Thyroid gland (tissue), 4 donors: Measurements from ENCODE around the gene LRRC41. TPM values are rescaled to one million over a fixed set of nuclear protein-coding genes. Genes with fewer than 3 reads are reported as not detected.

Experiments
- DNase-seq, 2 donors: peaks; one replicate each; pipeline ENCODE4 v3.0.0-alpha.2; 2019
- H3K27ac ChIP-seq, 3 donors: fragments of 200-600 bp; sonication (generic); 1 replicate in 2 of 3; 2 replicates in 1 of 3; pipeline ENCODE4 v1.5.1; 2016 to 2019; ENCODE audit warnings: mild to moderate bottlenecking in 1 of 3, moderate library complexity in 1 of 3
- H3K27me3 ChIP-seq: fragments of 200-600 bp; sonication (generic); one replicate; pipeline ENCODE4 v1.5.1; 2019
- H3K36me3 ChIP-seq, 2 donors: fragments of 200-600 bp; sonication (generic); one replicate each; pipeline ENCODE4 v1.5.1; 2016 to 2019
- H3K4me1 ChIP-seq, 2 donors: fragments of 200-600 bp; sonication (generic); one replicate each; pipeline ENCODE4 v1.5.1; 2017 to 2019
- H3K4me3 ChIP-seq, 3 donors: fragments of 200-600 bp; sonication (generic); replicated peaks in 1 of 3; 1 replicate in 2 of 3; 2 replicates in 1 of 3; pipeline ENCODE4 v1.5.1; 2016; ENCODE audit warnings: mild to moderate bottlenecking in 1 of 3
- H3K9me3 ChIP-seq: fragments of 200-600 bp; sonication (generic); one replicate; pipeline ENCODE4 v1.5.1; 2017
- POLR2A ChIP-seq, 2 donors: fragments of 450-650 bp; IDR thresholded peaks; one replicate each; pipeline ENCODE4 v1.6.1; 2017; ENCODE audit warnings: antibody characterized with exemption in 2 of 2, mild to moderate bottlenecking in 2 of 2, moderate library complexity in 1 of 2
- WGBS, 2 donors: methylation state at CpG; one replicate each; pipeline ENCODE4 v1.1.5; 2017; 5-methylcytosine and 5-hydroxymethylcytosine counted together
- intact Hi-C: fragments of 100-400 bp; cut with DNase I; formaldehyde crosslinking; loops from one replicate; pipeline ENCODE4 v1.15.1; 2023
- total RNA-seq, 4 donors: library from RNA; depleted of rRNA; stranded (reverse); fragments of >200 nt; gene quantifications; one replicate each; pipeline ENCODE4 v1.2.3, GENCODE V29; 2016
- TF ChIP-seq, protein P1 (sequence below), 6 experiments: fragments of 200-600 bp in 3 of 6; fragments of 450-650 bp in 3 of 6; sonication (generic) in 3 of 6; IDR thresholded peaks; one replicate each; pipeline ENCODE4 v1.5.1; 2016 to 2019; ENCODE audit warnings: antibody characterized with exemption in 6 of 6, mild to moderate bottlenecking in 2 of 6, inconsistent platforms in 1 of 6, moderate library complexity in 1 of 6

LRRC41 gene
- total RNA-seq, 4 donors from 2014 or later, result 73.5 to 111 (median 99.4) TPM

DNA sequence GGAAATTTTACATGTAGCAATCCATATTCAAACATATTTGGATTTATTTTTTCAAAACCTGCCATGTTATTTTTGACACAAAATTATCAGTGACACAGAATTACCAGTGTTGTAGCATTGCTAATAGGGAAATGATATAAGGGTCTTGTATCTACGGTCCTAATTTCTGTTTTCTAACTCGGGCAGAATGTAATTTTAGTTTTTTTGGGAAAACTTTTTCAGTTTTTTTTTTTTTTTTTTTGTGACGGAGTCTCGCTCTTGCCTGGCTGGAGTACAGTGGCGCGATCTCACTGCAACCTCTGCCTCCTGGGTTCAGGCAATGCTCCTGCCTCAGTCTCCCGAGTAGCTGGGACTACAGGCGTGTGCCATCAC is 2.7 kb upstream of the LRRC41 start:
- no peak for TF ChIP-seq POLR2A (IDR thresholded peaks at IDR 0.05)
- TF ChIP-seq, protein P1, sequence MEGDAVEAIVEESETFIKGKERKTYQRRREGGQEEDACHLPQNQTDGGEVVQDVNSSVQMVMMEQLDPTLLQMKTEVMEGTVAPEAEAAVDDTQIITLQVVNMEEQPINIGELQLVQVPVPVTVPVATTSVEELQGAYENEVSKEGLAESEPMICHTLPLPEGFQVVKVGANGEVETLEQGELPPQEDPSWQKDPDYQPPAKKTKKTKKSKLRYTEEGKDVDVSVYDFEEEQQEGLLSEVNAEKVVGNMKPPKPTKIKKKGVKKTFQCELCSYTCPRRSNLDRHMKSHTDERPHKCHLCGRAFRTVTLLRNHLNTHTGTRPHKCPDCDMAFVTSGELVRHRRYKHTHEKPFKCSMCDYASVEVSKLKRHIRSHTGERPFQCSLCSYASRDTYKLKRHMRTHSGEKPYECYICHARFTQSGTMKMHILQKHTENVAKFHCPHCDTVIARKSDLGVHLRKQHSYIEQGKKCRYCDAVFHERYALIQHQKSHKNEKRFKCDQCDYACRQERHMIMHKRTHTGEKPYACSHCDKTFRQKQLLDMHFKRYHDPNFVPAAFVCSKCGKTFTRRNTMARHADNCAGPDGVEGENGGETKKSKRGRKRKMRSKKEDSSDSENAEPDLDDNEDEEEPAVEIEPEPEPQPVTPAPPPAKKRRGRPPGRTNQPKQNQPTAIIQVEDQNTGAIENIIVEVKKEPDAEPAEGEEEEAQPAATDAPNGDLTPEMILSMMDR (IDR thresholded peaks at IDR 0.05), result no peak
- no peaks in the 10 kb centered on the region for H3K27me3 ChIP-seq
- DNase-seq, result no peak
- peaks cover 13% of the 10 kb centered on the region in 2 donors for H3K36me3 ChIP-seq
- H3K4me3 ChIP-seq, result no peak overlapping the region
- H3K9me3 ChIP-seq, result no peaks in the 10 kb centered on the region
- H3K4me1 ChIP-seq, result peaks cover 18 to 19% of the 10 kb centered on the region in 2 donors
- intact Hi-C loops, result loop anchor here (10.0 kb wide), 1 partner anchor 61 kb away; the partner anchor contains the start of gene RAD54L
- no peak overlapping the region for H3K27ac ChIP-seq
- WGBS, 2 donors, result 93 to 97% methylated on average over 8 of the region's 8 CpGs

DNA sequence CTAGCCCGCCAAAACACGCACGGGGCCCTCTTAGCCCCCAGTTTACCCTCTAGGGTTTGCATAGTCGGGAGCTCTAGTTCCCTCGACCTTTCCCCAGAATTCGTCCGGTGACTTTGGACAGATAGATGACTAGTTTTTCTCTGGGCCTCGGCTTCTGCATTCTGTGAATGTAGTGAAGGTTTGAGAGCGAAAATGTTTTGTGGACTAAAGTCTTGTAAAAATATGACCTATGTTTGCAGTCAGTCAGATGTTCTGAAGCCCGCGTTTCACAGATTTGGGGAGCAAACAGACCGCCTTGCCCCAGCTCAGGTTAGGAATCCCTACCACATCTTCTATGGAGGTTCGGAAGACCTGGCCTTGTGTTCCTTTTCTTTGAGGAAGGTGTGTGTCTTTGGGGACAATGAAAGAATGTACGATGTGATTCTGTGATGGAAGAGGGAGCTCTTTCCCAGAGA is 483 bp upstream of the LRRC41 start:
- Histone ChIP-seq H3K36me3 (no peaks in the 10 kb centered on the region), H3K27me3 (no peaks in the 10 kb centered on the region), H3K27ac (peak overlapping the region; percentile 98 to 100 (median 99)), H3K9me3 (no peaks in the 10 kb centered on the region), H3K4me1 (peaks cover 39 to 41% of the 10 kb centered on the region in 2 donors), H3K4me3 (peak overlapping the region; percentile 28 to 100 (median 86))
- WGBS, 2 donors, result 1 to 2% methylated on average over 10 to 14 of the region's 14 CpGs
- DNase-seq, result no peak
- TF ChIP-seq, protein P1 (IDR thresholded peaks at IDR 0.05), result no peak
- TF ChIP-seq POLR2A (IDR thresholded peaks at IDR 0.05), result no peak
- intact Hi-C loops, result loop anchor here (5.0 to 10.0 kb wide), 2 partner anchors 38 to 59 kb away; partner anchors contain the start of genes NSUN4 and RAD54L

DNA sequence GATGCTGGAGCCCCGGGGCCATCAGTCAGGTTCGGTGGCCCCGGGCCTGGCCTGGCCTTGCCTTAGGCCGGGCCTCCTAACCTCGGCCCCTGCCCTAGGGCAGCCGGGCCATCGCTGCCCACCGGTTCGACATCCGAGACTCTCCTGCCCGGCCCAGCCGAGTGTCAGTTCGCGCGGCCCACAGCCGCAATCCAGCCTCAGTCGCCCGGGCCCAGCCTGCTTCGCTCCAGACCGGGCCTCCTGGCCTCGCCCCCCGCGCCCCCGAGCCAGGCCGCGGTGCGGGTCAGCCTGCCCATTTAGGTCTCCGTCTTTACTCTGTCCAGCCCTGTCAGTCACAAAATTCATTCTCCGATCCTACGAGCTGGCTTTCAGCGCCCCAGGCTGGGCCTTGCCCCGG is 777 bp downstream of the LRRC41 start:
- Histone ChIP-seq H3K27ac (peak overlapping the region; percentile 98 to 100 (median 99)), H3K36me3 (peaks cover 0 to under 1% of the 10 kb centered on the region in 2 donors), H3K4me3 (peak overlapping the region; percentile 30 to 93 (median 86)), H3K27me3 (no peaks in the 10 kb centered on the region), H3K4me1 (peaks cover 46 to 51% of the 10 kb centered on the region in 2 donors), H3K9me3 (no peaks in the 10 kb centered on the region)
- no peak for TF ChIP-seq POLR2A (IDR thresholded peaks at IDR 0.05)
- TF ChIP-seq, protein P1 (IDR thresholded peaks at IDR 0.05), result no peak
- DNase-seq, result peak; percentile 37 to 47
- intact Hi-C loops, result loop anchor here (5.0 to 10.0 kb wide), 2 partner anchors 40 to 58 kb away; partner anchors contain the start of genes NSUN4 and RAD54L
- WGBS, 2 donors, result 0% methylated on average over 2 of the region's 32 CpGs; no CpG with 5 or more reads in 1 of the 2 donors

DNA sequence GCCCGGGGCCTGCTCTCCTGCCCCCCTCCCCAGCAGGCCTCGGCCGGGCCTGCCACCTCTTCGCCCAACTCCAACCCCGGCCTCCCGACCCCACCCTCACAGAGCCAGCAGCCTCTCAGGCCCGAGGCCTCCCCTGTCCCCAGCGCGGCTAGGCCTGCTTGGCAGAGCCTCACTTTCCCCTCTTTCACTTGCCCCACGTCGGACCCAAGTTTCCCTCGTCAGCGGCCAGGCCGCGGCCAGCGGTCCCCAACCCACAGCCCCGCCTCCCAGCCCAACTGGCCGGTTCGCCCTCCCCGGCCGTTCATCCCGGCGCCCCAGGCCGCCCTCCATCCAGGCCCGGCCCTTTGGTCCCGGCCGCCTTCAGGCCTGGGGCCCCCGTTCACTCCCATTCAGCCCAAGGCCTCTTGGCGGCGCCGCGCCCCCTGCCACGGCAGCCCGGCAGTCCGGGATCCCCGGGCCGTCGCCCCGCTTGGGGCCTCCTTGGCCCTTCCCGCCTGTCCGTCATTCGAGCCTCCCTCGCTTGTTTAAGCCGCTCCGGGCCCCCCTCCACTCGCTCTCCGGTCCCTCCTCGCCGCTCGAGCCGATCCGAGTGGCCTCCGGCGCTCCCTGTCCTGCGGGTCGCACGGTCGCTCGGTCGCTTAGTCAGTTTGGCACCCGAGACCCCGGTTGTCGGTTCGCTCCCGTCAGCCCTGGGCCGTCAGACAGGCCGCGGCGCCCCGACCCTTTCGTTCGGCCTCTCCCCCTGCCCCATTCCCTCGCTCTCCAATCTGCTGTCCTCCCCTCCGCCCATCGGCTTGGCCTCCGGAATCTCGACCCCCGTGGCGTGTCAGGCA is 1.4 kb downstream of the LRRC41 start:
- peaks cover 3 to 6% of the 10 kb centered on the region in 2 donors for H3K36me3 ChIP-seq
- DNase-seq, result peak; percentile 55 to 59
- WGBS, 2 donors, result 1% methylated on average over 32 to 43 of the region's 79 CpGs
- TF ChIP-seq, protein P1 (IDR thresholded peaks at IDR 0.05), result peak in 2 of 6 experiments; percentile 16 to 23
- TF ChIP-seq POLR2A (IDR thresholded peaks at IDR 0.05), result peak in 1 of 2 donors; percentile 30
- H3K27me3 ChIP-seq, result no peaks in the 10 kb centered on the region
- H3K4me1 ChIP-seq, result peaks cover 46 to 51% of the 10 kb centered on the region in 2 donors
- peak overlapping the region; percentile 98 to 100 (median 99) for H3K27ac ChIP-seq
- no peaks in the 10 kb centered on the region for H3K9me3 ChIP-seq
- intact Hi-C loops, result loop anchor here (5.0 to 10.0 kb wide), 2 partner anchors 40 to 57 kb away; partner anchors contain the start of genes NSUN4 and RAD54L
- peak overlapping the region; percentile 30 to 93 (median 86) for H3K4me3 ChIP-seq
